ENCODE measurements around the gene BMP5. TPM values are rescaled to one million over a fixed set of nuclear protein-coding genes. Genes with fewer than 3 reads are reported as not detected.
A peak's percentile ranks its signal among the peaks of the same experiment; 100 is the strongest.

The BMP5 gene
- total RNA-seq, 1 donor from 2014 or later = 13.3 TPM

GRCh38 chr6:55870181-55870813, 5.1 kb downstream of the BMP5 start:
- Histone ChIP-seq H3K27me3 (ENCODE audit: low read depth) (no peaks in the 10 kb centered on the region), H3K36me3 (no peaks in the 10 kb centered on the region), H3K9me3 (no peaks in the 10 kb centered on the region), H3K27ac (no peak overlapping the region), H3K4me1 (no peaks in the 10 kb centered on the region), H3K4me3 (peak overlapping the region; percentile 7)
- TF ChIP-seq CTCF (IDR thresholded peaks at IDR 0.05) = no peak
- ATAC-seq = no peak
- no peak for DNase-seq
- intact Hi-C loops (cut with DNase I) = no loop called here

- Histone ChIP-seq H3K27ac (no peak overlapping the region), H3K36me3 (no peaks in the 10 kb centered on the region), H3K27me3 (ENCODE audit: low read depth) (no peaks in the 10 kb centered on the region), H3K4me3 (peak overlapping the region; percentile 7), H3K9me3 (no peaks in the 10 kb centered on the region), H3K4me1 (no peaks in the 10 kb centered on the region)
- DNase-seq (no peak), ATAC-seq (no peak)
- TF ChIP-seq CTCF (IDR thresholded peaks at IDR 0.05) = no peak
- intact Hi-C loops (cut with DNase I) = no loop called here
These were observed 5.7 kb downstream of the BMP5 start for GRCh38 chr6:55869674-55870073.

GRCh38 chr6:55868771-55869479, 6.5 kb downstream of the BMP5 start:
- no peak for DNase-seq
- H3K27me3 ChIP-seq (ENCODE audit: low read depth) = no peaks in the 10 kb centered on the region
- ATAC-seq = no peak
- H3K4me1 ChIP-seq = no peaks in the 10 kb centered on the region
- no peak overlapping the region for H3K27ac ChIP-seq
- H3K4me3 ChIP-seq = peak overlapping the region; percentile 7
- no peak for TF ChIP-seq CTCF (IDR thresholded peaks at IDR 0.05)
- no peaks in the 10 kb centered on the region for H3K9me3 ChIP-seq
- no peaks in the 10 kb centered on the region for H3K36me3 ChIP-seq
- intact Hi-C loops (cut with DNase I) = no loop called here

GRCh38 chr6:55868176-55868575, 7.2 kb downstream of the BMP5 start:
- ATAC-seq = no peak
- H3K27ac ChIP-seq = no peak overlapping the region

GRCh38 chr6:55866128-55866527, 9.3 kb downstream of the BMP5 start:
- Histone ChIP-seq H3K9me3 (no peaks in the 10 kb centered on the region), H3K27ac (no peak overlapping the region), H3K4me3 (no peak overlapping the region), H3K36me3 (no peaks in the 10 kb centered on the region), H3K27me3 (ENCODE audit: low read depth) (no peaks in the 10 kb centered on the region), H3K4me1 (no peaks in the 10 kb centered on the region)
- peak; percentile 58 to 74 for ATAC-seq
- DNase-seq = no peak
- intact Hi-C loops (cut with DNase I) = no loop called here
- TF ChIP-seq CTCF (IDR thresholded peaks at IDR 0.05) = no peak

More at GRCh38 chr6:55868176-55868575, 7.2 kb downstream of the BMP5 start:
- Histone ChIP-seq H3K9me3 (no peaks in the 10 kb centered on the region), H3K4me1 (no peaks in the 10 kb centered on the region), H3K4me3 (no peak overlapping the region), H3K27me3 (ENCODE audit: low read depth) (no peaks in the 10 kb centered on the region), H3K36me3 (no peaks in the 10 kb centered on the region)
- DNase-seq = no peak
- intact Hi-C loops (cut with DNase I) = no loop called here
- no peak for TF ChIP-seq CTCF (IDR thresholded peaks at IDR 0.05)

Measured in lower lobe of right lung (tissue), 2 donors.